HG03460 (cell line): ENCODE data around the gene LIPE.
"Not testable (repeated sequence)": the region's sequence is repeated elsewhere in the genome, so short reads cannot be mapped to it uniquely, and the experiment has no call there.

Experiments used
- ATAC-seq: cut with Tn5 transposase; IDR thresholded peaks from one replicate; pipeline ENCODE4 v1.9.1; 2021; ENCODE audit not compliant: unreplicated experiment

Gene LIPE

GRCh38 chr19:42427313-42427712 is at the start of gene LIPE:
TSS of gene LIPE (minus strand) at chr19:42427388. CDS start at chr19:42427149, 239 bp downstream.
- no peak for ATAC-seq

- ATAC-seq, result no peak
These were observed 48.2 kb upstream of the LIPE start for GRCh38 chr19:42475366-42475765.

GRCh38 chr19:42474743-42475142 is 47.6 kb upstream of the LIPE start:
- ATAC-seq, result no peak

GRCh38 chr19:42473686-42474085 is 46.5 kb upstream of the LIPE start:
- ATAC-seq, result no peak

GRCh38 chr19:42472402-42473147 is 45.4 kb upstream of the LIPE start:
- ATAC-seq, result no peak

GRCh38 chr19:42471554-42472249 is 44.5 kb upstream of the LIPE start:
- no peak for ATAC-seq

- no peak for ATAC-seq
These were observed 42.4 kb upstream of the LIPE start for GRCh38 chr19:42469311-42470235.

GRCh38 chr19:42468273-42468796 is 41.1 kb upstream of the LIPE start:
- no peak for ATAC-seq

- ATAC-seq, result no peak
These were observed 40.1 kb upstream of the LIPE start for GRCh38 chr19:42467183-42467760.

- ATAC-seq, result no peak
These were observed 39.5 kb upstream of the LIPE start for GRCh38 chr19:42466521-42467182.

GRCh38 chr19:42465827-42466280 is 38.7 kb upstream of the LIPE start:
- ATAC-seq, result peak; percentile 65

GRCh38 chr19:42461700-42462324 is 34.6 kb upstream of the LIPE start:
- ATAC-seq, result no peak

- not testable (repeated sequence) for ATAC-seq
These were observed 34.0 kb upstream of the LIPE start for GRCh38 chr19:42461231-42461630.

GRCh38 chr19:42459926-42460325 is 32.7 kb upstream of the LIPE start:
- no peak for ATAC-seq

- no peak for ATAC-seq
These were observed 28.5 kb upstream of the LIPE start for GRCh38 chr19:42455621-42456081.

- ATAC-seq, result no peak
These were observed 27.9 kb upstream of the LIPE start for GRCh38 chr19:42455086-42455485.

- ATAC-seq, result no peak
These were observed 25.4 kb upstream of the LIPE start for GRCh38 chr19:42452590-42452989.

- ATAC-seq, result peak; percentile 76
These were observed 23.2 kb upstream of the LIPE start for GRCh38 chr19:42450314-42450934.

- ATAC-seq, result not testable (repeated sequence)
These were observed 21.1 kb upstream of the LIPE start for GRCh38 chr19:42448306-42448705.
